NCI-H187 (cell line): ENCODE data around the gene RABGEF1.
"Not testable (repeated sequence)": the region's sequence is repeated elsewhere in the genome, so short reads cannot be mapped to it uniquely, and the experiment has no call there.

Source experiments
- DNase-seq, 2 experiments: peaks; one replicate each; lab custom pipeline; 2025; lab: John Stamatoyannopoulos, UW

Gene RABGEF1

GRCh38 chr7:66740302-66740979 is at the start of gene RABGEF1:
Gene RABGEF1, plus strand, starts transcription at chr7:66740733. Its CDS starts 31,167 bp downstream, at chr7:66771900.
- DNase-seq, result peak; percentile 89 to 93

DNA sequence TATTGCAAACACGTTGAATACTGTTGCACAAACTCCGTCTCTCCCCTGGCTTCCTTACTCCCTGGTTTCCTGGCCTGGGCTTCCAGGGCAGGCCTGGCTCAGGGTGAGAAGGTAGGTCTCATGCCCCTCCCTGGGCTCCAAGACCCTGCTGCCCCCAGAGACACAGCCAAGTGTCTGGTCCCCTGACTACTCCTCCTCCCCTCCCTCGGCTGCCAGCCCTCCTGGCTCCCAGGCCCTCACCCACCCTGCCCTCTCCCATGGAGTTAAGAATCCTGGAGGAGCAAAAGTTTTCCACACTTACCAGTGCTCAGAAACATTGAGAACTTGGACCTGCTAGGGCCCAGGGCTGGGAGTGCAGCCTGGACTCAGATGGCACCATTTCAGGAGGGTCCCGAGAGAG is 47.2 kb upstream of the RABGEF1 start:
- DNase-seq, result no peak

GRCh38 chr7:66694286-66694685 is 46.2 kb upstream of the RABGEF1 start:
- DNase-seq, result no peak

GRCh38 chr7:66695417-66695816 is 45.1 kb upstream of the RABGEF1 start:
- not testable (repeated sequence) for DNase-seq

GRCh38 chr7:66696134-66696533 is 44.4 kb upstream of the RABGEF1 start:
- DNase-seq, result not testable (repeated sequence)

DNA sequence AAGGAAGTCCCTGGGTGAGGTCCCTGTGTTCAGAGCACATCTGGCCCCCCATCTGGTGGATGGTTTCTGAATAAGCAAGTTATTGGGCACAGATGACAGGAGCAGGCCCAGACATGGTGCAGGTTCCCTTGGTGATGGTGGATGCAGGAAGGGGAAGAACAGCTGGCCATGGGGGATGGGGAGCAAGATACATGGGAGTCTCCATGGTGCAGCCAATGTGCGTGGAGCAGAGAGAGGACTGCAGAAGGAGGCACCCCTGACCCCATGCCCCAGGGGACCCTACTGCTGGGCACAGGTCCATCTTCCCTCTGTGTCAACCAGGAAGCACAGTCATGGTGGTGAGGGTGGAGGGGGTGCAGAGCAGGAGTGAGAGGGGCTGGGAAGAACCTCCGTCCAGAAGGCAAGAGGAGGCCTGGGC is 43.8 kb upstream of the RABGEF1 start:
- no peak for DNase-seq

DNA sequence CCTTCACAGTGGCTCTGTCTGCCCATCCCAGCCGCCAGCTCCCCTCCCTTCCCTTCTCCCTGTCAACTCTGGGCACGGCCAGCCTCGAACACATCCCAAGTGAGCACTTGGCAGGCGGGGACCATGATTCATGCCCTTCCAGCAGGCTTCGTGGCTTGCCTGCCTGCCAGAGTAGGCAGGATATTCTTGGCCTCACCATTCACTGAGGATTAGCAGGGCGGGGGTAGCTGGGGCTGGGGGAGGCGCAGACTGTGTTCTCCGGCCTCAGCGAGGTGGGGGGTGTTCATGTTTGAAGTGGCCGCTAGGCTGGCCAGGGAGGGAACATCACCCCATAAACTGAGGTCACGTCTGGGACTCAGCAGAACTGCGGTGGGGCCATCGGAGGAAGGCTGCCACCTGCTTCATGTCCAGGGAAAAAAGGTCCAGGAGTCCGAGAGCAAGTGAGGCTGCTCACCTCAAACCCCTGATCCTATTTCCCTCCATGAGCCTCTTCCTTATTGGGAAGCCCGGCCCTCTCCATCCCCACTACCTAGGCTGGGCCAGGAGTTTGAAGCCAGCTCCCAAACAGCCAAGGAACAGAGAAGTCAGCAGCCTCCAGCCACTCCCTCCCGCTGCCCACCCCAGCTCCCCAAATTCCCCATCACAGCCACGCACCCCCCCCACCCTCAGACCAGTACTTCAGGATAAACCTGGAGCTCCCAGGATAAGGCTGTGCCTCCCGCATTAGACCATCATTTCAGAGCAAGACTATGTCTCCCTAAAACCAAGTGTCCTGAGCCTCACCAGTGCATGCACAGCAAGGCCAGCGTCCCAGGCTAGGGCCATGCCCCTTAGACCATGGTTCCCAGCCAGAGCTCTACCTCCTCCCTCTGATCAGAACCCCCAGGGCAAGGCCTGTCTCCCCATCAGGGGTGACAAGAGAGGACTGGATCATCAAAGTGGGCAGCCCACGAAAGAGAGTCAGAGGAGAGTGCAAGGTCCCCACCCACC is 42.8 kb upstream of the RABGEF1 start:
- DNase-seq, result no peak

DNA sequence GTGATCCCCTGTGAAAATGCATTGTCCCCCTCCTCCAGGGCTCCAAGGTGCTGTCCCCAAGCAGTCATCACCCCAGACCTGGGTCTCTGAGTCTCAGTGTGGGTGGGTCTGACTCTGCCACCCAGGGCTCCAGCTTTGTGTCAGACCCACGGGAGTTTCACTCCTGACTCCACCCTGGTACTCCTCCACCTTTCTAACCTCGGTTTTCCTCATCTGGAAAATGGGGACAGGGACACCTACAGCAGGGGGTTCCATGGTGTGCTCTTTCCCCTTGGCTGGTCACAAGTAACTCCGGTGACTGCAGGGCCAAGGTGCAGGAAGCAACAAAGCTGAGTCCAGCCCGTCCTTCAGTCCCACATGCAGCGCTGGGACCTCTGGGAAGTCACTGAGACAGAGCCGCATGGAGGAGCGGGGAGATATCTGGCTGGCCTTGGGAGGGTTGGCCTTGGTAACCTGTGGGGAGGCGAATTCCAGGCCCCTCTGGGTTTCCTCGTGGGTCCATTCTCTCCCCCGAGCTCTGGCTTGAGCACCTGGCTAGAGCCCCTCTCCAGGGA is 41.8 kb upstream of the RABGEF1 start:
- no peak for DNase-seq

- DNase-seq, result no peak
These were observed 40.5 kb upstream of the RABGEF1 start for GRCh38 chr7:66699998-66700397.

DNA sequence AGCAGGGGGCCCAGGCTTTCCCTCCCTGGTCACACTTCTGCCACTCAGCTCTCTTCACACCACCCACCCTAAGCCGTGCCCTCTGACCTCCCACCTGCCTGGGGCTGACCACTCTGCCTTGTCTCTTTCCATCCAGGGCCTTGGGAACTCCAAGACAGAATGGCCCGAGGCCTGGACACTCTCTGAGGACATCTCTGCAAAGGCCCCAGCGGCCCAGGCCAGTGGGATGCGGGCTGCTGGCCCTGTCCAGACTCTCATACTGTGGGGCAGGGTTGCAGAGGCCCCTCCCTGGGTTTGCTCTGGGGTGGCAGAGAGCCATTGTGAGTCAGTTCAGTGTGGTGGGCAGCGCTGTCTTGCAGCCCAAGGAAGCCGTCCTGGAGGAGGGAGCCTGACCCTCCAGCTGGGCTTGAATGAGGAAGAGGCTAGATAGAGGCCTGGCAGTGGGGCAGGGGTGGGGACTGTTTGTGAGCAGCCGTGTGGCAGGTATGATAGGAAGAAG is 39.9 kb upstream of the RABGEF1 start:
- DNase-seq, result no peak

- DNase-seq, result no peak
These were observed 32.7 kb upstream of the RABGEF1 start for GRCh38 chr7:66707825-66708224.

- DNase-seq, result not testable (repeated sequence)
These were observed 29.8 kb upstream of the RABGEF1 start for GRCh38 chr7:66710752-66711151.

- DNase-seq, result no peak
These were observed 26.8 kb upstream of the RABGEF1 start for GRCh38 chr7:66713687-66714086.

DNA sequence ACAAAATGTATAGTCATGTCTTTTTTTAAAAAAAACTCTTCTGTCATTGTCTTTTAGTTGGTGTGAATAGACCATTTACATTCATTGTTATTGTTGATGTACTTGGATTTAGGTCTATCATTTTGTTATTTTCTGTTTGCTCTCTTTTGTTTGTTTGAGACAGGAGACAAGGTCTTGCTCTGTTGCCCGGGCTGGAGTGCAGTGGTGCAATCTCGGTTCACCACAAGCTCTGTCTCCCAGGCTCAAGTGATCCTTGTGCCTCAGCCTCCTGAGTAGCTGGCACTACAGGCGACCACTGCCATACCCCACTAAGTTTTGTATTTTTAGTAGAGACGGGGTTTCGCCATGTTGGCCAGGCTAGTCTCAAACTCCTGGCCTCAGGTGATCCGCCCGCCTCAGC is 23.9 kb upstream of the RABGEF1 start:
- not testable (repeated sequence) for DNase-seq

GRCh38 chr7:66720561-66720960 is 20.0 kb upstream of the RABGEF1 start:
- DNase-seq, result no peak

- DNase-seq, result no peak
These were observed 14.7 kb upstream of the RABGEF1 start for GRCh38 chr7:66725843-66726242.

DNA sequence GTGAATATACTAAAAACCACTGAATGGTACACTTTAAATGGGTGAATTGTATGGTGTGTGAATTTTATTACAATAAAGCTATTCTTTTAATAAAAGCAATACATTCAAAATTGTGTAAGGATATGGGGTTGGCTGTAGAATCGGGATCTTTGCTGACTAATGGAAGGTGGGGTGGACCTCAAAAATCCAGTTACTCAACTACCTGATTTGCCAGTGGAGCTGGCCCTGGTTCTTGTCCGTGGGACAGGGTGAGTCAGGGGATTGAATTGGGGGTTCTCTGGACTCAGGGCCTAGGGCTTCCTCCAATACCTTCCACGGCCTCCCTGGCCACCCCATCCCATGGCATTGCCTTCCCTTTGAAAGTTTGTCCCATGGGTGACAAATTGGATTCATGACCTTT is 13.5 kb upstream of the RABGEF1 start:
- no peak for DNase-seq

GRCh38 chr7:66728571-66728970 is 12.0 kb upstream of the RABGEF1 start:
- no peak for DNase-seq

GRCh38 chr7:66729274-66729673 is 11.3 kb upstream of the RABGEF1 start:
- DNase-seq, result no peak

- DNase-seq, result no peak
These were observed 8.5 kb upstream of the RABGEF1 start for GRCh38 chr7:66731986-66732385.

DNA sequence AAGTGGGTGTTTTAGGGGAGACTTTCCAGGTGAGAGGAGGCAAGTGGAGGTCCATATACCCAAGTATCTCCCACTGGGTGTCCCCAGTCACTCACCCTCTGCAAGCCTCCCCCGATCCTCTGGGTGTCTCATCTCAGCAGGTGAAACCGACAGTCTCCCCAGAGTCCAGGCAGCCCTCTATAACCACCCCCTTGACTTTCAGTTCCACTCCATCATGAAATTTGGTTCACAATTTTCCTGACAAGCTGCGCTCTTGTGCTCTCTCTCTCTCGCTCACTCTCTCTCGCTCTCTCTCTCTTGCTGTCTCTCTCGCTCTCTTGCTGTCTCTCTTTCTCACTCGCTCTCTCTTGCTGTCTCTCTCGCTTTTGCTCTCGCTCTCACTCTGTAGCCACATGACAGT is 8.1 kb upstream of the RABGEF1 start:
- DNase-seq, result no peak

GRCh38 chr7:66734006-66734405 is 6.5 kb upstream of the RABGEF1 start:
- DNase-seq, result no peak

DNA sequence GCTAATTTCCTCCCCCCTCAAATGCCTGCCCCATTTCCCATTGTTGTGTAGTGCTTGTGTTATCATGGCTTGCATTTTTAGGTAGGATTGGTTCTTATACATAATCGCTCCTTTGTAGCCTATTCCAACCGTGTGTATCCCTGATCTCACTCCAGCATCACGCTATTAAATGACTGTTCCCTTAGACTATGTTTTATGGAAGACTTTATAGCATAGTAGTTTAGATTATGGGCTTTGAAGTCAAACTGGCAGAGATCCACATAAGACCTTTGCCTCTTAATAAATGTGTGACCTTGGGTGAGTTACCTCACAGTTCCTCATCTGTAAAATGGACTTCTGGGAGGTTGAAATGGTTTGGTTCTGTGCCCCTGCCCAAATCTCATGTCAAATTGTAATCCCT is 5.4 kb upstream of the RABGEF1 start:
- DNase-seq, result no peak
